GM18519 (cell line): ENCODE measurements around the gene EXD3.

Experiments used
- ATAC-seq: cut with Tn5 transposase; IDR thresholded peaks from one replicate; pipeline ENCODE4 v1.9.1; 2021; ENCODE audit warnings: mild to moderate bottlenecking, moderate library complexity; ENCODE audit not compliant: unreplicated experiment, low FRiP score

EXD3 gene

GRCh38 chr9:137279741-137280473, 143.1 kb downstream of the EXD3 start:
- ATAC-seq, result no peak

GRCh38 chr9:137278721-137279711, 143.9 kb downstream of the EXD3 start:
- ATAC-seq, result no peak

GRCh38 chr9:137278061-137278701, 144.8 kb downstream of the EXD3 start:
- ATAC-seq, result no peak

GRCh38 chr9:137277329-137278041, 145.5 kb downstream of the EXD3 start, which contains the start of gene TOR4A:
Gene TOR4A, plus strand, starts transcription at chr9:137277726. Its CDS starts 964 bp downstream, at chr9:137278690.
- ATAC-seq, result peak; percentile 39

GRCh38 chr9:137276473-137277328, 146.3 kb downstream of the EXD3 start:
- ATAC-seq, result no peak

GRCh38 chr9:137275588-137276472, 147.1 kb downstream of the EXD3 start:
- ATAC-seq, result no peak

- ATAC-seq, result no peak
Measured at GRCh38 chr9:137275203-137275587, 147.8 kb downstream of the EXD3 start.

GRCh38 chr9:137273611-137274320, 149.2 kb downstream of the EXD3 start:
- ATAC-seq, result no peak

- no peak for ATAC-seq
Measured at GRCh38 chr9:137273095-137273490, 149.9 kb downstream of the EXD3 start.

- ATAC-seq, result no peak
Measured at GRCh38 chr9:137272241-137273094, 150.5 kb downstream of the EXD3 start.

GRCh38 chr9:137271696-137272076, 151.3 kb downstream of the EXD3 start:
- ATAC-seq, result no peak

GRCh38 chr9:137270929-137271695, 151.8 kb downstream of the EXD3 start:
- no peak for ATAC-seq

GRCh38 chr9:137269231-137269772, 153.7 kb downstream of the EXD3 start:
- ATAC-seq, result no peak

GRCh38 chr9:137268538-137269201, 154.3 kb downstream of the EXD3 start:
- no peak for ATAC-seq

GRCh38 chr9:137267933-137268355, 155.0 kb downstream of the EXD3 start:
- ATAC-seq, result no peak
